Inflammatory macrophage treated with lipopolysaccharide for 4 hours (primary cell): ENCODE data around the gene GAPDH.
"Not testable (repeated sequence)": the region's sequence is repeated elsewhere in the genome, so short reads cannot be mapped to it uniquely, and the experiment has no call there.

ENCODE experiments used
- DNase-seq: peaks from one replicate; pipeline ENCODE4 v3.0.0-alpha.2; 2020

GAPDH gene

GRCh38 chr12:6569312-6569711 is 35.0 kb downstream of the GAPDH start:
- DNase-seq: no peak

- no peak for DNase-seq
Observed at GRCh38 chr12:6569786-6570185, 35.5 kb downstream of the GAPDH start.

GRCh38 chr12:6570264-6570887 is 36.1 kb downstream of the GAPDH start:
- DNase-seq: peak; percentile 33

- DNase-seq: no peak
Observed at GRCh38 chr12:6573001-6573400, 38.7 kb downstream of the GAPDH start.

GRCh38 chr12:6574576-6575295 is 40.4 kb downstream of the GAPDH start:
- no peak for DNase-seq

- no peak for DNase-seq
Observed at GRCh38 chr12:6575648-6576047, 41.3 kb downstream of the GAPDH start.

GRCh38 chr12:6582196-6582595 is 47.9 kb downstream of the GAPDH start:
- DNase-seq: no peak

- no peak for DNase-seq
Observed at GRCh38 chr12:6582959-6583358, 48.6 kb downstream of the GAPDH start.

- no peak for DNase-seq
Observed at GRCh38 chr12:6584293-6584692, 50.0 kb downstream of the GAPDH start.

- not testable (repeated sequence) for DNase-seq
Observed at GRCh38 chr12:6586569-6586968, 52.3 kb downstream of the GAPDH start.
